OCI-LY1 (cell line): ENCODE results near the gene HAUS8.

ENCODE experiments used
- EZH2 ChIP-seq: fragments of 200-600 bp; sonication (generic), shearing (Covaris generic); IDR thresholded peaks from 2 replicates; pipeline ENCODE4 v1.8.0; 2017; ENCODE audit warnings: borderline replicate concordance, mixed run types, mild to moderate bottlenecking, antibody characterized with exemption, low read length, moderate library complexity, mixed read lengths
- TF ChIP-seq, protein P1 (sequence below): fragments of 200-600 bp; sonication (generic), shearing (Covaris generic); IDR thresholded peaks from 2 replicates; pipeline ENCODE4 v1.5.1; 2017; ENCODE audit warnings: mild to moderate bottlenecking, antibody characterized with exemption, low read length, moderate library complexity, mixed read lengths

DNA sequence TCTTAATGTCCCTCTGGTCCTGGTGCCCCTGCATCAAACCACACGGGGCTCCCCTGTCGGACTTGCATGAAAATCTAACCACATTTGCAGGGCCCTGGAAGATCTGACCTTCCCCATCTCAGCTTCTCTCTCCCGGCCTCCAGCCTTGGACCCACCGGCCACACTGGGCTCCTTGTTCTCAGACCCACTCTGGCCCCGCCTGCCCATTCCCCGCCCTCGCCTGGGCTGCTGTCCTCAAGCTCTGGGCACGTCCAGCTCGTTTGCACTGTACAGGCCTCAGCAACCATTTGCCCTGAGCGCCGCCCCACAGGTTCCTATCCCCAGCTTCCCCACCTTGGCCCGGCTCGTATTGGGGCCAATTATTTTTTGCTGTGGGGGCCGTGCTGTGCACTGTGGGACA, 10.9 kb upstream of the HAUS8 start:
- no peak for TF ChIP-seq EZH2
- TF ChIP-seq, protein P1, sequence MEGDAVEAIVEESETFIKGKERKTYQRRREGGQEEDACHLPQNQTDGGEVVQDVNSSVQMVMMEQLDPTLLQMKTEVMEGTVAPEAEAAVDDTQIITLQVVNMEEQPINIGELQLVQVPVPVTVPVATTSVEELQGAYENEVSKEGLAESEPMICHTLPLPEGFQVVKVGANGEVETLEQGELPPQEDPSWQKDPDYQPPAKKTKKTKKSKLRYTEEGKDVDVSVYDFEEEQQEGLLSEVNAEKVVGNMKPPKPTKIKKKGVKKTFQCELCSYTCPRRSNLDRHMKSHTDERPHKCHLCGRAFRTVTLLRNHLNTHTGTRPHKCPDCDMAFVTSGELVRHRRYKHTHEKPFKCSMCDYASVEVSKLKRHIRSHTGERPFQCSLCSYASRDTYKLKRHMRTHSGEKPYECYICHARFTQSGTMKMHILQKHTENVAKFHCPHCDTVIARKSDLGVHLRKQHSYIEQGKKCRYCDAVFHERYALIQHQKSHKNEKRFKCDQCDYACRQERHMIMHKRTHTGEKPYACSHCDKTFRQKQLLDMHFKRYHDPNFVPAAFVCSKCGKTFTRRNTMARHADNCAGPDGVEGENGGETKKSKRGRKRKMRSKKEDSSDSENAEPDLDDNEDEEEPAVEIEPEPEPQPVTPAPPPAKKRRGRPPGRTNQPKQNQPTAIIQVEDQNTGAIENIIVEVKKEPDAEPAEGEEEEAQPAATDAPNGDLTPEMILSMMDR, result no peak
